Liver (tissue), 3 donors: Measurements from ENCODE around the gene TTC29.

ENCODE experiments used
- HNF4G ChIP-seq: IDR thresholded peaks from 2 replicates; pipeline ENCODE4 v1.6.1; 2016; ENCODE audit warnings: antibody characterized with exemption
- JUND ChIP-seq, 2 donors: IDR thresholded peaks; 2 replicates each; pipeline ENCODE4 v1.6.1; 2016; ENCODE audit warnings: antibody characterized with exemption in 2 of 2
- RAD21 ChIP-seq, 2 donors: IDR thresholded peaks; 2 replicates each; pipeline ENCODE4 v1.6.1; 2016; ENCODE audit warnings: antibody characterized with exemption in 2 of 2, mild to moderate bottlenecking in 2 of 2
- TAF1 ChIP-seq: conservative IDR thresholded peaks from 2 replicates; pipeline ENCODE4 v1.6.1; 2016; ENCODE audit warnings: antibody characterized with exemption, mild to moderate bottlenecking
- TF ChIP-seq, protein P1 (sequence below): fragments of 150-350 bp; IDR thresholded peaks from 2 replicates; pipeline ENCODE4 v1.5.1; 2017; ENCODE audit warnings: improper control_type of control experiment, low read depth, low read length; ENCODE audit not compliant: missing input control
- TF ChIP-seq, protein P2 (sequence below): IDR thresholded peaks from 2 replicates; pipeline ENCODE4 v1.6.1; 2016; ENCODE audit warnings: antibody characterized with exemption, mild to moderate bottlenecking
- TF ChIP-seq, protein P3 (sequence below): IDR thresholded peaks from 2 replicates; pipeline ENCODE4 v1.6.1; 2016; ENCODE audit warnings: antibody characterized with exemption
- donor health status: healthy.
- donor health status: healthy.

DNA sequence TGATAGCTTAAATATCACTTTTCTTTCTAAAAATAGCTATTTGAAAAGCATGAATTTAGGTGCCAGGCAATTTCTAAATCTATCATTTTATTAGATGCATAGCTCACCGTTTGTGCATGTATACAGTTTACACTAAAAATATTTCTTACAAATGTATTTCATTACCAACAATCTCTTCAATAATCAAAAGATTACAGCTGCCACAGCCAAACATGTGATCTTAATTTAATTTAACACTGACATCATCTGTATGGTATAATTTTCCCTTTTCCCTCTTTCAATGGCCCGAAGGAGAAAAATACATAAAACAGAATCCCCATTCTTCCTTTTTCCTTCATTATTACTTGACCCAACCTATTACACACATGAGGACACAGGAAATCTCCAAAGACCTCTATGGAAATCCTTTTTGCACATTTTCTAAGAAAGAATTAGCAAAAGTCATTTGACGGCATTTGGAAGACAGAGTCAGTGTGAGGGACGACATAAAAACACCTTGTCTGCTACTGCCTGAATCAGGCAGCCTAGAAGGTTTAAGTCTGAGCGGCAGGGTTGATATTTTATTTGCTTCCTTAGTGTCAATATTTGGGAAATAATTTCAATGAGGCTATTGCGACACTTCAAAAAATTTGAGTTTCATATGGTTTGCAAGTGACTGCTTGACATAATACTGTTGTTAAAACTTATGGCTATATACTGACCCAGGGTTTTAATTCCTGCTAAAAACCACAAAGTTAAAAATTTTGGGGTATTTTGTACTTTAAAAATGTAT is 111.2 kb downstream of the TTC29 start:
- TF ChIP-seq, protein P1, sequence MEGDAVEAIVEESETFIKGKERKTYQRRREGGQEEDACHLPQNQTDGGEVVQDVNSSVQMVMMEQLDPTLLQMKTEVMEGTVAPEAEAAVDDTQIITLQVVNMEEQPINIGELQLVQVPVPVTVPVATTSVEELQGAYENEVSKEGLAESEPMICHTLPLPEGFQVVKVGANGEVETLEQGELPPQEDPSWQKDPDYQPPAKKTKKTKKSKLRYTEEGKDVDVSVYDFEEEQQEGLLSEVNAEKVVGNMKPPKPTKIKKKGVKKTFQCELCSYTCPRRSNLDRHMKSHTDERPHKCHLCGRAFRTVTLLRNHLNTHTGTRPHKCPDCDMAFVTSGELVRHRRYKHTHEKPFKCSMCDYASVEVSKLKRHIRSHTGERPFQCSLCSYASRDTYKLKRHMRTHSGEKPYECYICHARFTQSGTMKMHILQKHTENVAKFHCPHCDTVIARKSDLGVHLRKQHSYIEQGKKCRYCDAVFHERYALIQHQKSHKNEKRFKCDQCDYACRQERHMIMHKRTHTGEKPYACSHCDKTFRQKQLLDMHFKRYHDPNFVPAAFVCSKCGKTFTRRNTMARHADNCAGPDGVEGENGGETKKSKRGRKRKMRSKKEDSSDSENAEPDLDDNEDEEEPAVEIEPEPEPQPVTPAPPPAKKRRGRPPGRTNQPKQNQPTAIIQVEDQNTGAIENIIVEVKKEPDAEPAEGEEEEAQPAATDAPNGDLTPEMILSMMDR, result no peak
- TF ChIP-seq JUND (IDR thresholded peaks at IDR 0.05), result no peak
- TF ChIP-seq, protein P2, sequence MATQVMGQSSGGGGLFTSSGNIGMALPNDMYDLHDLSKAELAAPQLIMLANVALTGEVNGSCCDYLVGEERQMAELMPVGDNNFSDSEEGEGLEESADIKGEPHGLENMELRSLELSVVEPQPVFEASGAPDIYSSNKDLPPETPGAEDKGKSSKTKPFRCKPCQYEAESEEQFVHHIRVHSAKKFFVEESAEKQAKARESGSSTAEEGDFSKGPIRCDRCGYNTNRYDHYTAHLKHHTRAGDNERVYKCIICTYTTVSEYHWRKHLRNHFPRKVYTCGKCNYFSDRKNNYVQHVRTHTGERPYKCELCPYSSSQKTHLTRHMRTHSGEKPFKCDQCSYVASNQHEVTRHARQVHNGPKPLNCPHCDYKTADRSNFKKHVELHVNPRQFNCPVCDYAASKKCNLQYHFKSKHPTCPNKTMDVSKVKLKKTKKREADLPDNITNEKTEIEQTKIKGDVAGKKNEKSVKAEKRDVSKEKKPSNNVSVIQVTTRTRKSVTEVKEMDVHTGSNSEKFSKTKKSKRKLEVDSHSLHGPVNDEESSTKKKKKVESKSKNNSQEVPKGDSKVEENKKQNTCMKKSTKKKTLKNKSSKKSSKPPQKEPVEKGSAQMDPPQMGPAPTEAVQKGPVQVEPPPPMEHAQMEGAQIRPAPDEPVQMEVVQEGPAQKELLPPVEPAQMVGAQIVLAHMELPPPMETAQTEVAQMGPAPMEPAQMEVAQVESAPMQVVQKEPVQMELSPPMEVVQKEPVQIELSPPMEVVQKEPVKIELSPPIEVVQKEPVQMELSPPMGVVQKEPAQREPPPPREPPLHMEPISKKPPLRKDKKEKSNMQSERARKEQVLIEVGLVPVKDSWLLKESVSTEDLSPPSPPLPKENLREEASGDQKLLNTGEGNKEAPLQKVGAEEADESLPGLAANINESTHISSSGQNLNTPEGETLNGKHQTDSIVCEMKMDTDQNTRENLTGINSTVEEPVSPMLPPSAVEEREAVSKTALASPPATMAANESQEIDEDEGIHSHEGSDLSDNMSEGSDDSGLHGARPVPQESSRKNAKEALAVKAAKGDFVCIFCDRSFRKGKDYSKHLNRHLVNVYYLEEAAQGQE, result no peak
- TF ChIP-seq TAF1, result no peak
- TF ChIP-seq, protein P3, sequence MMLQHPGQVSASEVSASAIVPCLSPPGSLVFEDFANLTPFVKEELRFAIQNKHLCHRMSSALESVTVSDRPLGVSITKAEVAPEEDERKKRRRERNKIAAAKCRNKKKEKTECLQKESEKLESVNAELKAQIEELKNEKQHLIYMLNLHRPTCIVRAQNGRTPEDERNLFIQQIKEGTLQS, result no peak
- no peak for TF ChIP-seq RAD21 (IDR thresholded peaks at IDR 0.05)
- no peak for TF ChIP-seq HNF4G
